HepG2 (cell line): ENCODE results near the gene SFXN5. TPM values are rescaled to one million over a fixed set of nuclear protein-coding genes. Genes with fewer than 3 reads are reported as not detected.

Source experiments
- ARNTL ChIP-seq: sonication (generic); formaldehyde crosslinking; IDR thresholded peaks from 2 replicates; pipeline ENCODE4 v1.4.0; 2020; ENCODE audit warnings: mild to moderate bottlenecking, missing genetic modification reagents
- DDIT3 ChIP-seq: sonication (generic); formaldehyde crosslinking; IDR thresholded peaks from 2 replicates; pipeline ENCODE4 v1.4.0; 2020; ENCODE audit warnings: mild to moderate bottlenecking, missing genetic modification reagents
- E2F1 ChIP-seq: sonication (generic); formaldehyde crosslinking; IDR thresholded peaks from 2 replicates; pipeline ENCODE4 v1.5.0; 2020; ENCODE audit warnings: missing genetic modification reagents
- HIVEP1 ChIP-seq: sonication (generic); formaldehyde crosslinking; IDR thresholded peaks from 2 replicates; pipeline ENCODE4 v1.4.0; 2020; ENCODE audit warnings: mild to moderate bottlenecking, missing genetic modification reagents
- PATZ1 ChIP-seq: sonication (generic); formaldehyde crosslinking; IDR thresholded peaks from 2 replicates; pipeline ENCODE4 v1.4.0; 2020; ENCODE audit warnings: missing genetic modification reagents
- SMAD1 ChIP-seq: sonication (generic); formaldehyde crosslinking; IDR thresholded peaks from 2 replicates; pipeline ENCODE4 v1.4.0; 2020; ENCODE audit warnings: missing genetic modification reagents, low read depth, mild to moderate bottlenecking, borderline replicate concordance
- ZFP91 ChIP-seq: sonication (generic); formaldehyde crosslinking; IDR thresholded peaks from 2 replicates; pipeline ENCODE4 v1.9.0; 2022; ENCODE audit warnings: missing genetic modification reagents, mild to moderate bottlenecking, borderline replicate concordance
- ZNF260 ChIP-seq: sonication (generic); formaldehyde crosslinking; IDR thresholded peaks from 2 replicates; pipeline ENCODE4 v1.4.0; 2020; ENCODE audit warnings: missing genetic modification reagents, low read depth, mild to moderate bottlenecking, borderline replicate concordance
- ZNF280B ChIP-seq: sonication (generic); formaldehyde crosslinking; IDR thresholded peaks from 2 replicates; pipeline ENCODE4 v1.5.0; 2020; ENCODE audit warnings: missing genetic modification reagents, mild to moderate bottlenecking, borderline replicate concordance
- polyA plus RNA-seq, 8 experiments: library from polyadenylated mRNA; depleted of rRNA in 3 of 8; stranded (reverse) in 7 of 8; unstranded in 1 of 8; fragments of >200 nt; fragmentation: Illumina TruSeq in 4 of 8; extraction: Trizol in 4 of 8; gene quantifications; 2 replicates each; pipeline versions ENCODE4 v1.2.1 to v1.2.3, GENCODE V29; 2011 to 2016; ENCODE audit warnings: low read depth in 4 of 8, missing spikeins in 1 of 8, mixed read lengths in 1 of 8; ENCODE audit not compliant: insufficient read depth in 1 of 8
- total RNA-seq, 5 experiments: library from RNA; depleted of rRNA; stranded (reverse); fragments of >200 nt; fragmentation: Illumina TruSeq; extraction: Trizol; gene quantifications; 2 replicates each; pipeline ENCODE4 v1.2.3, GENCODE V29; 2016; ENCODE audit warnings: low read depth in 1 of 5
- TF ChIP-seq, protein P1 (sequence below): sonication (generic); formaldehyde crosslinking; IDR thresholded peaks from 2 replicates; pipeline ENCODE4; 2020; ENCODE audit warnings: missing genetic modification reagents, mild to moderate bottlenecking, borderline replicate concordance
- TF ChIP-seq, protein P2 (sequence below): fragments of 450-650 bp; IDR thresholded peaks from 2 replicates; pipeline ENCODE4 v1.6.1; 2017
- TF ChIP-seq, protein P3 (sequence below): sonication (generic); formaldehyde crosslinking; IDR thresholded peaks from 2 replicates; pipeline ENCODE4 v1.5.0; 2020; ENCODE audit warnings: mild to moderate bottlenecking, missing genetic modification reagents, borderline replicate concordance

The SFXN5 gene
- total and polyA plus RNA-seq, 2 of the 13 experiments (the other 11 are each of a cell fraction or from before 2014, with no cell fraction given) = 34.9 to 37.4 TPM

DNA sequence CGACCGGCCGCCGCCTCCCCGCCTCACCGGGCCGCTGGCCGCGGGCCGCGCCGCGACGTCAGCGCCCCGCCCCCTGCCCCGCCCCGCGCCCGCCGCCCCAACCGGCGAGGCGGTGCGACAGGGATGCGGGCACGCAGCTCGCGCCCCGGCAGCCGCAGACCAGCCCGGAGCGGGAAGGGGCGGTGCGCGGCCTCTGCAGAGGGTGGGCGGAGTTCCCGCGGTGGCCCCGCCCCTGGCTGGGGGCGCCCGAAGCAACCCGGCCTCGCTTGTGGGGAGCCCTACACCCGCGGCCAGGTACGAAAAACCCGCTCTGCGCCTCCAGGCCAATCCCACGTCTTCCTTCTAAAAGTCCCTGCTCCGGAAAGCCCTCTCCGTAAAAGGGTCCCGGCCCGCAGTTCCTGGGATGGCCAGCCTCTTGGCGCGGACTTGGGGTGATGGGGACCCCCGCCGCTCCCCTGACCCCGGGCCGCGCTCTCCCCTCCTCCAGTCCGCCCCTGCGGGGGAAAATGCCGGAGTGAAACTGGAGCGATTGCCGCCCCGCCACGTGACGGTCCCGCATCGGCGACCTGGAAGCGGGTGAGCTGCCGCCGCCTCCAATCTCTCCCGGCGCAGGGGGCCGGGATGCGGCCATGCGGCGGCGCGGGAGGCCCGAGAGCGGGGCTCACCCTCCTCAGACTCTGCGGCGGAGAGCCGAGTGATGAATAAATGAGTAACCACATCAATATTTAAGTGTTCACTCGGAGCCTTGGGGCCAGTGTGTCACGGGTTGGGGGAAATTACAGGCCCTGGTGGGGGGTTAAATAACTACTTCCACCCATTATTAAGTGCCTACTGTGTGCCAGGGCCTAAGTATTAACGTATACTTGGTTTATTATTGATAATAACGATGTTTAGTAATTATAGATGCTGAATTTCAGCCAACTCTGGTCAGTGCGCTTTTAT, 41.7 kb upstream of the SFXN5 start, which contains the start of gene RAB11FIP5 (continued):
- TF ChIP-seq, protein P1, sequence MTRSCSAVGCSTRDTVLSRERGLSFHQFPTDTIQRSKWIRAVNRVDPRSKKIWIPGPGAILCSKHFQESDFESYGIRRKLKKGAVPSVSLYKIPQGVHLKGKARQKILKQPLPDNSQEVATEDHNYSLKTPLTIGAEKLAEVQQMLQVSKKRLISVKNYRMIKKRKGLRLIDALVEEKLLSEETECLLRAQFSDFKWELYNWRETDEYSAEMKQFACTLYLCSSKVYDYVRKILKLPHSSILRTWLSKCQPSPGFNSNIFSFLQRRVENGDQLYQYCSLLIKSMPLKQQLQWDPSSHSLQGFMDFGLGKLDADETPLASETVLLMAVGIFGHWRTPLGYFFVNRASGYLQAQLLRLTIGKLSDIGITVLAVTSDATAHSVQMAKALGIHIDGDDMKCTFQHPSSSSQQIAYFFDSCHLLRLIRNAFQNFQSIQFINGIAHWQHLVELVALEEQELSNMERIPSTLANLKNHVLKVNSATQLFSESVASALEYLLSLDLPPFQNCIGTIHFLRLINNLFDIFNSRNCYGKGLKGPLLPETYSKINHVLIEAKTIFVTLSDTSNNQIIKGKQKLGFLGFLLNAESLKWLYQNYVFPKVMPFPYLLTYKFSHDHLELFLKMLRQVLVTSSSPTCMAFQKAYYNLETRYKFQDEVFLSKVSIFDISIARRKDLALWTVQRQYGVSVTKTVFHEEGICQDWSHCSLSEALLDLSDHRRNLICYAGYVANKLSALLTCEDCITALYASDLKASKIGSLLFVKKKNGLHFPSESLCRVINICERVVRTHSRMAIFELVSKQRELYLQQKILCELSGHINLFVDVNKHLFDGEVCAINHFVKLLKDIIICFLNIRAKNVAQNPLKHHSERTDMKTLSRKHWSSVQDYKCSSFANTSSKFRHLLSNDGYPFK (CRISPR knock-in tag) = peak; percentile 54
- TF ChIP-seq HIVEP1 = peak; percentile 69; the same call in 1 of the 2 replicates
- no peak for TF ChIP-seq DDIT3 (CRISPR knock-in tag)
- TF ChIP-seq ZNF260 (CRISPR knock-in tag) = no peak
- TF ChIP-seq SMAD1 = no peak
- peak; percentile 55 for TF ChIP-seq E2F1 (CRISPR knock-in tag)
- peak; percentile 68; the same call in 1 of the 2 replicates for TF ChIP-seq PATZ1 (CRISPR knock-in tag)
- TF ChIP-seq, protein P2, sequence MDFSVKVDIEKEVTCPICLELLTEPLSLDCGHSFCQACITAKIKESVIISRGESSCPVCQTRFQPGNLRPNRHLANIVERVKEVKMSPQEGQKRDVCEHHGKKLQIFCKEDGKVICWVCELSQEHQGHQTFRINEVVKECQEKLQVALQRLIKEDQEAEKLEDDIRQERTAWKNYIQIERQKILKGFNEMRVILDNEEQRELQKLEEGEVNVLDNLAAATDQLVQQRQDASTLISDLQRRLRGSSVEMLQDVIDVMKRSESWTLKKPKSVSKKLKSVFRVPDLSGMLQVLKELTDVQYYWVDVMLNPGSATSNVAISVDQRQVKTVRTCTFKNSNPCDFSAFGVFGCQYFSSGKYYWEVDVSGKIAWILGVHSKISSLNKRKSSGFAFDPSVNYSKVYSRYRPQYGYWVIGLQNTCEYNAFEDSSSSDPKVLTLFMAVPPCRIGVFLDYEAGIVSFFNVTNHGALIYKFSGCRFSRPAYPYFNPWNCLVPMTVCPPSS = no peak
- TF ChIP-seq ZFP91 (CRISPR knock-in tag) = peak; percentile 79; the same call in 1 of the 2 replicates
- TF ChIP-seq, protein P3, sequence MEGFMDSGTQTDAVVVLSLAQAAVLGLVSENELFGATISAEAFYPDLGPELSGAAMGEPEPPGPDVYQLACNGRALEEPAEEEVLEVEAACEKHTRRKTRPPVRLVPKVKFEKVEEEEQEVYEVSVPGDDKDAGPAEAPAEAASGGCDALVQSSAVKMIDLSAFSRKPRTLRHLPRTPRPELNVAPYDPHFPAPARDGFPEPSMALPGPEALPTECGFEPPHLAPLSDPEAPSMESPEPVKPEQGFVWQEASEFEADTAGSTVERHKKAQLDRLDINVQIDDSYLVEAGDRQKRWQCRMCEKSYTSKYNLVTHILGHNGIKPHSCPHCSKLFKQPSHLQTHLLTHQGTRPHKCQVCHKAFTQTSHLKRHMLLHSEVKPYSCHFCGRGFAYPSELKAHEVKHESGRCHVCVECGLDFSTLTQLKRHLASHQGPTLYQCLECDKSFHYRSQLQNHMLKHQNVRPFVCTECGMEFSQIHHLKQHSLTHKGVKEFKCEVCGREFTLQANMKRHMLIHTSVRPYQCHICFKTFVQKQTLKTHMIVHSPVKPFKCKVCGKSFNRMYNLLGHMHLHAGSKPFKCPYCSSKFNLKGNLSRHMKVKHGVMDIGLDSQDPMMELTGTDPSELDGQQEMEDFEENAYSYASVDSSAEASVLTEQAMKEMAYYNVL (CRISPR knock-in tag) = peak; percentile 36; the same call in 1 of the 2 replicates
- peak; percentile 75; the same call in 1 of the 2 replicates for TF ChIP-seq ZNF280B (CRISPR knock-in tag)
- TF ChIP-seq ARNTL = peak; percentile 85
